Large intestine (tissue), 3 donors: ENCODE results near the gene MRTFA. TPM values are rescaled to one million over a fixed set of nuclear protein-coding genes. Genes with fewer than 3 reads are reported as not detected.

Source experiments
- DNase-seq, 2 donors: peaks; one replicate each; pipeline versions ENCODE4 v3.0.0 to v3.0.0-alpha.2; 2013
- H3K27ac ChIP-seq: one replicate; pipeline ENCODE4 v1.5.1; 2013; ENCODE audit warnings: low read length
- H3K27me3 ChIP-seq: 2 replicates; pipeline ENCODE4 v1.6.1; 2013; ENCODE audit warnings: low read length; ENCODE audit not compliant: control insufficient read depth, insufficient read depth
- H3K36me3 ChIP-seq: 2 replicates; pipeline ENCODE4 v1.6.1; 2013; ENCODE audit warnings: low read length; ENCODE audit not compliant: control insufficient read depth, insufficient read depth
- H3K4me1 ChIP-seq: one replicate; pipeline ENCODE4 v1.6.1; 2013; ENCODE audit warnings: low read length; ENCODE audit not compliant: control insufficient read depth, insufficient read depth
- H3K4me3 ChIP-seq: one replicate; pipeline ENCODE4 v1.5.1; 2013; ENCODE audit warnings: low read length
- H3K9me3 ChIP-seq: one replicate; pipeline ENCODE4 v1.6.1; 2013; ENCODE audit warnings: mild to moderate bottlenecking, low read depth, low read length, moderate library complexity; ENCODE audit not compliant: control insufficient read depth
- WGBS: methylation state at CpG from one replicate; pipeline ENCODE4 v1.1.5; 2013; ENCODE audit warnings: low lambda C conversion rate; ENCODE audit not compliant: insufficient coverage; 5-methylcytosine and 5-hydroxymethylcytosine counted together
- polyA plus RNA-seq: library from polyadenylated mRNA; unstranded; fragments of 120-200 nt; gene quantifications from one replicate; pipeline ENCODE4 v1.2.1, GENCODE V29; 2013

MRTFA gene
- polyA plus RNA-seq, 1 donor, result 17.1 TPM

GRCh38 chr22:40361100-40361499 is 275.4 kb downstream of the MRTFA start:
- Histone ChIP-seq H3K4me1 (no peaks in the 10 kb centered on the region), H3K4me3 (no peak overlapping the region), H3K27ac (no peak overlapping the region), H3K27me3 (no peaks in the 10 kb centered on the region), H3K9me3 (no peaks in the 10 kb centered on the region), H3K36me3 (peaks cover 90% of the 10 kb centered on the region)
- no CpG with 5 or more reads among the region's 5 CpGs for WGBS
- no peak for DNase-seq

Other genes starting within 250 kb of the MRTFA start
- gene MCHR1, start 42.8 kb upstream of the MRTFA start, polyA plus RNA-seq, result 0.09 TPM
- gene SLC25A17, start 182.6 kb upstream of the MRTFA start, polyA plus RNA-seq, result 18.1 TPM
- gene ST13, start 219.9 kb upstream of the MRTFA start, polyA plus RNA-seq, result 457 TPM
- gene XPNPEP3, start 220.4 kb upstream of the MRTFA start, polyA plus RNA-seq, result 12.1 TPM
- gene DNAJB7, start 225.4 kb upstream of the MRTFA start, polyA plus RNA-seq, result 2.5 TPM